Spleen (tissue), 7 donors: ENCODE results near the gene KRT9.

Experiments used
- POLR2A ChIP-seq, 3 donors: fragments of 450-650 bp; IDR thresholded peaks; one replicate each; pipeline ENCODE4 v1.5.1; 2017; ENCODE audit warnings: antibody characterized with exemption in 3 of 3, mild to moderate bottlenecking in 1 of 3
- POLR2AphosphoS5 ChIP-seq, 3 donors: sonication (generic); formaldehyde crosslinking; IDR thresholded peaks; one replicate each; pipeline ENCODE4 v1.5.1; 2017; ENCODE audit warnings: antibody characterized with exemption in 3 of 3
- TF ChIP-seq, protein P1 (sequence below), 11 experiments: fragments of 200-600 bp in 7 of 11; fragments of 450-650 bp in 4 of 11; sonication (generic) in 4 of 11; IDR thresholded peaks in 8 of 11; conservative IDR thresholded peaks in 3 of 11; 1 replicate in 7 of 11; 2 replicates in 4 of 11; pipeline versions ENCODE4 v1.4.0 to v1.8.0; 2016 to 2021; ENCODE audit warnings: antibody characterized with exemption in 11 of 11, inconsistent platforms in 4 of 11, mild to moderate bottlenecking in 1 of 11
- donor health status: DM: no; HTN: no; CAD: no; lungs with moderate emphysema.
- donor health status: DM: no; HTN: no; CAD: no.
- donor health status: DM: no; HTN: no; CAD: no.

DNA sequence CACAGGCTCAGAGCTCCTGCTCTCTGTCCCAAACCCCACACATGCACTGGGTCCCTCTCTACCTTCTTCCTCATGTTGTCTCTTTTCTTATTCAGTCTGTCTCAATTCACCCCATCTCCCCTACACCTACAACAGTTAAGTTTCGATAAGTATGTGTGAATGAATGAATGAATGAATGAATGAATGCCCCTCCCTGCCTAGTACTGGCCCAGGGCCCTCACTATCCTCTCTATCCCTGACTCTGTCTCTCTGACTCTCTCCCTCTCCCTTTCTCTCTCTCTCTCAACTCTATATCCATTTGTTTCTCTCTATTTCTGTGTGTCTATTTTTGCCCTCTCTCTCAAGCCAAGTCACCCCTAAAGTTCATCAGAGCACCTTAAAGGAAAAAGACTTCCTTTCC is 6.7 kb upstream of the KRT9 start:
- TF ChIP-seq POLR2A (IDR thresholded peaks at IDR 0.05) (no peak), POLR2AphosphoS5 (IDR thresholded peaks at IDR 0.05) (no peak)
- TF ChIP-seq, protein P1, sequence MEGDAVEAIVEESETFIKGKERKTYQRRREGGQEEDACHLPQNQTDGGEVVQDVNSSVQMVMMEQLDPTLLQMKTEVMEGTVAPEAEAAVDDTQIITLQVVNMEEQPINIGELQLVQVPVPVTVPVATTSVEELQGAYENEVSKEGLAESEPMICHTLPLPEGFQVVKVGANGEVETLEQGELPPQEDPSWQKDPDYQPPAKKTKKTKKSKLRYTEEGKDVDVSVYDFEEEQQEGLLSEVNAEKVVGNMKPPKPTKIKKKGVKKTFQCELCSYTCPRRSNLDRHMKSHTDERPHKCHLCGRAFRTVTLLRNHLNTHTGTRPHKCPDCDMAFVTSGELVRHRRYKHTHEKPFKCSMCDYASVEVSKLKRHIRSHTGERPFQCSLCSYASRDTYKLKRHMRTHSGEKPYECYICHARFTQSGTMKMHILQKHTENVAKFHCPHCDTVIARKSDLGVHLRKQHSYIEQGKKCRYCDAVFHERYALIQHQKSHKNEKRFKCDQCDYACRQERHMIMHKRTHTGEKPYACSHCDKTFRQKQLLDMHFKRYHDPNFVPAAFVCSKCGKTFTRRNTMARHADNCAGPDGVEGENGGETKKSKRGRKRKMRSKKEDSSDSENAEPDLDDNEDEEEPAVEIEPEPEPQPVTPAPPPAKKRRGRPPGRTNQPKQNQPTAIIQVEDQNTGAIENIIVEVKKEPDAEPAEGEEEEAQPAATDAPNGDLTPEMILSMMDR (IDR thresholded peaks at IDR 0.05 in 8 of 11, conservative IDR thresholded peaks at IDR 0.05 in 3 of 11) = no peak
